C4-2B (cell line): Measurements from ENCODE around the gene RETN.

Source experiments
- ZFX ChIP-seq: fragments of 450-650 bp; IDR thresholded peaks from 2 replicates; pipeline ENCODE4 v1.6.1; 2017
- TF ChIP-seq, protein P1 (sequence below): fragments of 450-650 bp; conservative IDR thresholded peaks from 2 replicates; pipeline ENCODE4 v1.5.1; 2017; ENCODE audit warnings: mild to moderate bottlenecking

- TF ChIP-seq, protein P1, sequence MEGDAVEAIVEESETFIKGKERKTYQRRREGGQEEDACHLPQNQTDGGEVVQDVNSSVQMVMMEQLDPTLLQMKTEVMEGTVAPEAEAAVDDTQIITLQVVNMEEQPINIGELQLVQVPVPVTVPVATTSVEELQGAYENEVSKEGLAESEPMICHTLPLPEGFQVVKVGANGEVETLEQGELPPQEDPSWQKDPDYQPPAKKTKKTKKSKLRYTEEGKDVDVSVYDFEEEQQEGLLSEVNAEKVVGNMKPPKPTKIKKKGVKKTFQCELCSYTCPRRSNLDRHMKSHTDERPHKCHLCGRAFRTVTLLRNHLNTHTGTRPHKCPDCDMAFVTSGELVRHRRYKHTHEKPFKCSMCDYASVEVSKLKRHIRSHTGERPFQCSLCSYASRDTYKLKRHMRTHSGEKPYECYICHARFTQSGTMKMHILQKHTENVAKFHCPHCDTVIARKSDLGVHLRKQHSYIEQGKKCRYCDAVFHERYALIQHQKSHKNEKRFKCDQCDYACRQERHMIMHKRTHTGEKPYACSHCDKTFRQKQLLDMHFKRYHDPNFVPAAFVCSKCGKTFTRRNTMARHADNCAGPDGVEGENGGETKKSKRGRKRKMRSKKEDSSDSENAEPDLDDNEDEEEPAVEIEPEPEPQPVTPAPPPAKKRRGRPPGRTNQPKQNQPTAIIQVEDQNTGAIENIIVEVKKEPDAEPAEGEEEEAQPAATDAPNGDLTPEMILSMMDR = no peak
- no peak for TF ChIP-seq ZFX
Observed at GRCh38 chr19:7639863-7640348, 28.9 kb upstream of the RETN start.
